Caco-2 (cell line): ENCODE results near the gene EPHB3. TPM values are rescaled to one million over a fixed set of nuclear protein-coding genes. Genes with fewer than 3 reads are reported as not detected.
A peak's percentile ranks its signal among the peaks of the same experiment; 100 is the strongest.

Experiments
- BruUV-seq: library from RNA; stranded (reverse); fragments of 400-500 nt; replicated peaks from 2 replicates; lab custom pipeline; 2021; lab: Mats Ljungman, UMichigan
- CTCF ChIA-PET: fragments of 300-600 bp; sonication (Branson Sonifier 250); formaldehyde crosslinking; loops from one replicate; lab custom pipeline; 2022; ENCODE audit warnings: antibody characterized with exemption; lab: Charles Lee
- POLR2A ChIA-PET: fragments of 300-600 bp; sonication (Branson Sonifier 250); formaldehyde crosslinking; loops from one replicate; lab custom pipeline; 2022; ENCODE audit warnings: antibody characterized with exemption; lab: Charles Lee
- DNase-seq, 2 experiments: peaks; one replicate each; pipeline versions ENCODE4 v3.0.0 to v3.0.0-alpha.2; 2020 to 2022
- H3K27me3 ChIP-seq: replicated peaks from 2 replicates; pipeline ENCODE4 v1.6.0; 2011; ENCODE audit warnings: low read length; ENCODE audit not compliant: control insufficient read depth, insufficient read depth
- H3K36me3 ChIP-seq: 2 replicates; pipeline ENCODE4 v1.5.1; 2011; ENCODE audit warnings: low read length; ENCODE audit not compliant: control insufficient read depth, insufficient read depth
- H3K4me1 ChIP-seq: fragments of 250-450 bp; sonication (Bioruptor Pico); 2 replicates; pipeline ENCODE4 v1.5.1; 2020; ENCODE audit warnings: mild to moderate bottlenecking
- H3K4me3 ChIP-seq: 2 replicates; pipeline ENCODE4 v1.5.1; 2011; ENCODE audit warnings: low read depth, mild to moderate bottlenecking, control low read depth, low read length
- H3K9me3 ChIP-seq: fragments of 250-450 bp; sonication (Bioruptor Pico); 2 replicates; pipeline ENCODE4 v1.5.1; 2020; ENCODE audit warnings: mild to moderate bottlenecking, moderate library complexity
- H3K27ac Mint-ChIP-seq: one replicate; pipeline ENCODE4 v1.8.0; 2022; ENCODE audit warnings: mixed read lengths; ENCODE audit not compliant: unreplicated experiment
- H3K27me3 Mint-ChIP-seq: one replicate; pipeline ENCODE4 v1.8.0; 2022; ENCODE audit warnings: mixed read lengths; ENCODE audit not compliant: insufficient read depth, unreplicated experiment
- H3K36me3 Mint-ChIP-seq: one replicate; pipeline ENCODE4 v1.8.0; 2022; ENCODE audit warnings: mild to moderate bottlenecking, mixed read lengths; ENCODE audit not compliant: insufficient read depth, unreplicated experiment
- H3K4me1 Mint-ChIP-seq: one replicate; pipeline ENCODE4 v1.8.0; 2022; ENCODE audit warnings: low read depth, mixed read lengths; ENCODE audit not compliant: unreplicated experiment
- H3K4me3 Mint-ChIP-seq: one replicate; pipeline ENCODE4 v1.8.0; 2022; ENCODE audit warnings: mild to moderate bottlenecking, moderate library complexity, mixed read lengths; ENCODE audit not compliant: unreplicated experiment
- H3K9me3 Mint-ChIP-seq: one replicate; pipeline ENCODE4 v1.8.0; 2022; ENCODE audit warnings: mixed read lengths; ENCODE audit not compliant: unreplicated experiment
- CTCF ChIP-seq, 2 experiments: fragments of 200-600 bp in 1 of 2; IDR thresholded peaks; 1 replicate in 1 of 2; 2 replicates in 1 of 2; pipeline versions ENCODE4 v1.5.1 to v1.8.0; 2011 to 2022; ENCODE audit warnings: antibody characterized with exemption in 1 of 2, control low read depth in 1 of 2, inconsistent platforms in 1 of 2, low read depth in 1 of 2, low read length in 1 of 2, mild to moderate bottlenecking in 1 of 2, moderate library complexity in 1 of 2; ENCODE audit not compliant: insufficient read depth in 1 of 2, severe bottlenecking in 1 of 2, unreplicated experiment in 1 of 2
- intact Hi-C: fragments of 100-400 bp; cut with micrococcal nuclease; formaldehyde crosslinking; loops from one replicate; pipeline ENCODE4 v1.10.0; 2022; ENCODE audit not compliant: unreplicated experiment
- total RNA-seq: library from RNA; stranded (reverse); gene quantifications from 2 replicates; pipeline ENCODE4 v1.2.3, GENCODE V29; 2022

Gene EPHB3
- total RNA-seq, 1 experiment from 2014 or later, result 5.6 TPM

GRCh38 chr3:184563941-184564684, 2.5 kb downstream of the EPHB3 start:
- no peaks in the 10 kb centered on the region for H3K27me3 Mint-ChIP-seq
- TF ChIP-seq CTCF (IDR thresholded peaks at IDR 0.05; ENCODE audit: insufficient read depth in 1 of 2, low read depth in 1 of 2, low read length in 1 of 2, severe bottlenecking in 1 of 2, unreplicated experiment in 1 of 2), result no peak

GRCh38 chr3:184564685-184565385, 3.2 kb downstream of the EPHB3 start:
- H3K27ac Mint-ChIP-seq, result peak overlapping the region; percentile 53
- ChIA-PET POLR2A (interaction anchor here (1.0 kb wide), 1 partner anchor 147 kb away, joined by 6 read pairs; the partner anchor contains the start of gene MAGEF1), CTCF (interaction anchor here (0.7 to 0.9 kb wide), 2 partner anchors 18 to 171 kb away, joined by 3 to 5 read pairs; no protein-coding TSS in a partner anchor)
- no peaks in the 10 kb centered on the region for H3K27me3 ChIP-seq
- intact Hi-C loops, result no loop called here
- no peak for DNase-seq
- H3K4me1 ChIP-seq, result peaks cover 33% of the 10 kb centered on the region
- no peak overlapping the region for H3K4me3 ChIP-seq
- H3K27me3 Mint-ChIP-seq, result no peaks in the 10 kb centered on the region
- no peaks in the 10 kb centered on the region for H3K36me3 ChIP-seq
- TF ChIP-seq CTCF (IDR thresholded peaks at IDR 0.05; ENCODE audit: insufficient read depth in 1 of 2, low read depth in 1 of 2, low read length in 1 of 2, severe bottlenecking in 1 of 2, unreplicated experiment in 1 of 2), result no peak
- H3K4me3 Mint-ChIP-seq, result no peak overlapping the region
- H3K9me3 Mint-ChIP-seq, result no peaks in the 10 kb centered on the region
- no peaks in the 10 kb centered on the region for H3K9me3 ChIP-seq
- H3K36me3 Mint-ChIP-seq, result peaks cover 10% of the 10 kb centered on the region
- no TSS peak for BruUV-seq
- H3K4me1 Mint-ChIP-seq, result peaks cover 24% of the 10 kb centered on the region

More at GRCh38 chr3:184563941-184564684, 2.5 kb downstream of the EPHB3 start:
- Histone ChIP-seq H3K36me3 (no peaks in the 10 kb centered on the region), H3K4me1 (peaks cover 27% of the 10 kb centered on the region), H3K9me3 (no peaks in the 10 kb centered on the region), H3K27me3 (no peaks in the 10 kb centered on the region), H3K4me3 (no peak overlapping the region)
- H3K4me3 Mint-ChIP-seq, result no peak overlapping the region
- no peak overlapping the region for H3K27ac Mint-ChIP-seq
- POLR2A ChIA-PET, result interaction anchor here (0.6 kb wide), 1 partner anchor 1619 kb away, joined by 5 read pairs; no protein-coding TSS in a partner anchor
- intact Hi-C loops, result no loop called here
- CTCF ChIA-PET, result interaction anchor here (0.7 to 0.9 kb wide), 2 partner anchors 18 to 170 kb away, joined by 3 to 5 read pairs; no protein-coding TSS in a partner anchor
- H3K4me1 Mint-ChIP-seq, result peaks cover 24% of the 10 kb centered on the region
- BruUV-seq, result no TSS peak
- no peak for DNase-seq
- peaks cover 10% of the 10 kb centered on the region for H3K36me3 Mint-ChIP-seq
- no peaks in the 10 kb centered on the region for H3K9me3 Mint-ChIP-seq
